Subcutaneous adipose tissue (tissue), 4 donors: ENCODE results near the gene PTPRH. TPM values are rescaled to one million over a fixed set of nuclear protein-coding genes. Genes with fewer than 3 reads are reported as not detected.

ENCODE experiments used
- CTCF ChIP-seq: fragments of 450-650 bp; IDR thresholded peaks from one replicate; pipeline ENCODE4 v1.5.1; 2016; ENCODE audit warnings: low read depth, mild to moderate bottlenecking, control low read depth, antibody characterized with exemption, moderate library complexity
- total RNA-seq, 4 donors: library from RNA; depleted of rRNA; stranded (reverse); fragments of >200 nt; gene quantifications; one replicate each; pipeline ENCODE4 v1.1.0, GENCODE V29; 2016

Gene PTPRH
- total RNA-seq, 4 donors from 2014 or later = 0.19 to 2.9 (median 1.3) TPM

- no peak for TF ChIP-seq CTCF
Measured at GRCh38 chr19:55242517-55242916, 33.2 kb upstream of the PTPRH start.

GRCh38 chr19:55241935-55242464 lies 32.7 kb upstream of the PTPRH start:
- no peak for TF ChIP-seq CTCF

GRCh38 chr19:55241143-55241934 lies 32.0 kb upstream of the PTPRH start:
- no peak for TF ChIP-seq CTCF

GRCh38 chr19:55240713-55241020 lies 31.4 kb upstream of the PTPRH start:
- TF ChIP-seq CTCF = no peak

GRCh38 chr19:55239004-55239403 lies 29.7 kb upstream of the PTPRH start:
- no peak for TF ChIP-seq CTCF

GRCh38 chr19:55238030-55238429 lies 28.7 kb upstream of the PTPRH start:
- no peak for TF ChIP-seq CTCF

GRCh38 chr19:55232986-55233385 lies 23.7 kb upstream of the PTPRH start:
- no peak for TF ChIP-seq CTCF
